NCI-H1048 (cell line): ENCODE results near the gene DUS3L.

Source experiments
- DNase-seq: peaks from one replicate; lab custom pipeline; 2025; lab: John Stamatoyannopoulos, UW

The DUS3L gene, protein sequence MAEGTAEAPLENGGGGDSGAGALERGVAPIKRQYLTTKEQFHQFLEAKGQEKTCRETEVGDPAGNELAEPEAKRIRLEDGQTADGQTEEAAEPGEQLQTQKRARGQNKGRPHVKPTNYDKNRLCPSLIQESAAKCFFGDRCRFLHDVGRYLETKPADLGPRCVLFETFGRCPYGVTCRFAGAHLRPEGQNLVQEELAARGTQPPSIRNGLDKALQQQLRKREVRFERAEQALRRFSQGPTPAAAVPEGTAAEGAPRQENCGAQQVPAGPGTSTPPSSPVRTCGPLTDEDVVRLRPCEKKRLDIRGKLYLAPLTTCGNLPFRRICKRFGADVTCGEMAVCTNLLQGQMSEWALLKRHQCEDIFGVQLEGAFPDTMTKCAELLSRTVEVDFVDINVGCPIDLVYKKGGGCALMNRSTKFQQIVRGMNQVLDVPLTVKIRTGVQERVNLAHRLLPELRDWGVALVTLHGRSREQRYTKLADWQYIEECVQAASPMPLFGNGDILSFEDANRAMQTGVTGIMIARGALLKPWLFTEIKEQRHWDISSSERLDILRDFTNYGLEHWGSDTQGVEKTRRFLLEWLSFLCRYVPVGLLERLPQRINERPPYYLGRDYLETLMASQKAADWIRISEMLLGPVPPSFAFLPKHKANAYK

DNA sequence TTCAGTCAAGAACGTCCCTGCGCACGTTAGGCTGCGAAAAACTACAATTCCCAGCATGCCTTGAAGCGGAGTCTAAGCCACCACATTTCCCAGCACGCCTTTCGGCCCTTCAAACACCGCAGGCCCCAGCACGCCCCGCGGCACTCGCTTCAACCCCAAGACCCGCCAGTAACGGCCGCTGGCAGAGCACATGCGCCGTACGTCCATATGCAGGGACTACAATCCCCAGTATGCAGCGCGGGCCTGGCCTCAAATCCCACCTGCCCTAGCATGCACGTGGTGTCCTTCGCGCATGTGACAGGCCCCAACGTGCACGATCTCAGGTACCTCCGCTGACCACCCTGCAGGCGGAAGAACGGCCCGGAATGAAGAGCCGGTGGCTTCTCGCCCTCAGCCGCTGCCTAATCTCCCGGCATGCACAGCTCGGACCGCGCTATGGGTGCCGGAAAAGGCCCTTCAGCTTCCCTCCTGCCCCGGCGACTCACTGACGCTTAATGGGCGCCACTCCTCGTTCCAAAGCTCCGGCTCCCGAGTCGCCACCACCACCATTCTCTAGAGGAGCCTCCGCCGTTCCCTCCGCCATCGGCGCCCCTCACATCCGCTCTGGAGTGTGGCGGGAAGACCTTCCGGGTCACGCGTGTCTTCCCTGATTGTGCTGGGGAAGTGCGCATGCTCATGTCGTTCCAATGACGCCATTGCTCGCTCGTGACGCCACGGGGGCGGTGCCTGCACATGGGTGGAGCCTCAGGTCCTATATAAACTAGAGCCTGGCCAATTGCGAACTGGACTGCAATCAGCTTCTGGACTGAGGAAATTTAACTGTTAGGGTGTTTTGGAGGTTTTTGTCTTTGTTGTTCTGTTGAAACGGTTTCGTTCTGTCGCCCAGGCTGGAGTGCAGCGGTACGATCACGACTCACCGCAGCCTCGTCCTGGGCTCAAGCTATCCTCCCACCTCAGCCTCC, at the start of gene DUS3L:
TSS of gene DUS3L (minus strand) at position 605 of the 962 bp plus-strand sequence. CDS start at position 583, 22 bp downstream.
- peak; percentile 95 for DNase-seq

DNA sequence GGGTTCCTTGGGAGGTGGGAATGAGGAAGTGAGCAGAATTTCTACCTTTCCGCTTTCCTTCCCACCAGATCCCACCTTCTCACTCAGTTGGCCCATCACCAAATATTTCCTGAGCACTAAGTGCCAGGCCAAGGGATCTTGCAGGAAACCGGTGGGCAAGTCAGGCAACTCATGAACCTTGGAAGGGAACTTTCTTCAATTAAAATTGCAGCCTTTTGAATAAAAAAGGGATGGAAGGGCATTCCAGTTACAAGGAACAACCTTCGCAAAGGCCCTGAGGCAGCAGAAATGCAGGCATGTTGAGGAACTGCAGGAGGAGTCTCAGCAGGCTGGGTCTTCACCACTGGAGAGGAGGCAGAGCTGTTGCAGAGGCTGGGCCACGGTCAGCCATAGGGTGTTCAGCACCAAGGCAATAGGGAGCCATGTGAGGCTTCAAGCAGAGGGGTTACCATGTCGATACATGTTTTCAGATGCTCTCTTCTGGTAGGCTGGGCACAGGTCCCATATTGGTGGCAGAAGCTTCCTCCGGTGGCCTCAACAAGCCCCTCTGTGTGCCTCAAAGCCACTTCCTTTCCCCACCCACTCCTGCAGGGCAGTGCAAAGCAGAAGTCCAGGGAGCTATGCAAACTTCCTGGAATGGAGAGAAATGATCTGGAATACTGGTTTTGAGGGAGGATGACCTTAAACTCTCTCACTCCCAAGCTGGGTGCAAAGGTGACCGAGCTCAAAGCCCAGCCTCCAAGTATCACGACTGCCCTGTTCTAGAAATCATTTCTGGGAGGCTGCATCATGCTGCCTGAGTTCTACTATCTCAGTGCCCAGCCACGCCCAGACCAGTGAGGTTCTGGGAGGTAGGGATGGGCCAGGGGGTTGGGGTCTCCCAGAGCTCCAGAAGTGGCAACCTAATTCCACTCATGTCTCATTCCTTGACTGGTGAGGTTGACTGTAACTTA, 48.4 kb upstream of the DUS3L start, which contains the start of gene FUT6:
TSS of gene FUT6 (minus strand) at position 638 of the 953 bp plus-strand sequence. CDS start 7,135 bp downstream, outside the sequence.
- no peak for DNase-seq

DNA sequence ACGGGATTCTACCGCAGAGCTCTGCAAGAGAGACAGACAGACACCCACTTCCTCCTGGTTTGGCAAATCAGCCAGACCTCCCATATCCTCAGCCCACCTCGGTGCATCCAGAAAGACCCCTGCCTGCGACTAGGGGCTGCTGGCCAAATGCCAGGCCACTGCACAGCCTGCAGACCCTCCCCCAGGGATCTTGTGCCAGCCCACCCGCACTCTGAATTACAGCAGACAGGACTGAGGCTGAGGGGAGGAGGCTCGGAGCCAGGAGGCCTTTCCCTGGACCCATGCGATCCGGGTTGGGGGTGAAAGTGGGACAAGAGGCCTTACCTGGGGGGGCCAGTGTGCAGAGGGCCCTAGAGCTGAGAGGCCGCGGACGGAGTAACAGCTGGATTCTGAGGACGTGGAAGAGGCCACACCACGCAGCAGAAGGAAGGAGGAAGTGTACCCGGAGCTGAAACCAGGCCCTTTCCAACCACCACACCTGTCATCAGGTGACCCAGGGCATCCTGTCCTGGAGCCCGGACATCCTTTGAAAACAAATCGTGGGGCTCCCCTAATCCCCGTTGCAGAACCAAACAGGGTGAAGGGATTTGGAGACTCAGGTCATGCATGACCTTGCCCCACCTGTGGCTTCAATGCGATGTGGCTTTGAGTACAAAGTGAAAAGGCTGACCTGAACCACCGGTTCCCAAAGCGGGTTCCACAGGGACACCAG, 47.5 kb upstream of the DUS3L start:
- DNase-seq = no peak

DNA sequence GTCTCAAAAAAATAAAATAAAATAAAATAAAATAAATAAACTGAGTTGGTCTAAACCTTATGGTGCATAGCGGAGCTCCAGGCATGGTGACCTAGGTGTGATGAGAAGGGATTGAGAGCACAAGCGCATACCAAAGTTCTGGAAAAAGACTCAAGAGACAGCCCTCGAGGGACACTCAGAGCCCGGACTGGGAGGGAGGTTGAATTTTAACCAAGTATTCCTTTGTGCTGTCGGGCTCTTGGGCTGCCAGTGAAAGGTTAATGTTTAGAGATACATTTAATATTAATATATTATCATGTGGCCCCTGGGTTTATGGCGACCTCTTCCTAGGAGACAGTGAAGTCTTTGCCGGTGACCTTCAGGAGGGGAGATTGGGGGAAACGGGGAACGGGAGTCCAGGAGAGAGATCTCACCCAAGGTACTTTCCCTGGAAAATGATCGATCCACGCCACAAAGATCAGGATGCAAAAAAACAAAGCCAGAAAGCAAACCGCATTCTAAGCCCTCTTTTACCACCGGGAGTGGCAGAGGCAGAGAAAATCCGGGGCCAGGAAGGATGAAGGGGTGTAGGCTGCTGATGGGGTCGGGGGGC, 46.9 kb upstream of the DUS3L start:
- DNase-seq = no peak

DNA sequence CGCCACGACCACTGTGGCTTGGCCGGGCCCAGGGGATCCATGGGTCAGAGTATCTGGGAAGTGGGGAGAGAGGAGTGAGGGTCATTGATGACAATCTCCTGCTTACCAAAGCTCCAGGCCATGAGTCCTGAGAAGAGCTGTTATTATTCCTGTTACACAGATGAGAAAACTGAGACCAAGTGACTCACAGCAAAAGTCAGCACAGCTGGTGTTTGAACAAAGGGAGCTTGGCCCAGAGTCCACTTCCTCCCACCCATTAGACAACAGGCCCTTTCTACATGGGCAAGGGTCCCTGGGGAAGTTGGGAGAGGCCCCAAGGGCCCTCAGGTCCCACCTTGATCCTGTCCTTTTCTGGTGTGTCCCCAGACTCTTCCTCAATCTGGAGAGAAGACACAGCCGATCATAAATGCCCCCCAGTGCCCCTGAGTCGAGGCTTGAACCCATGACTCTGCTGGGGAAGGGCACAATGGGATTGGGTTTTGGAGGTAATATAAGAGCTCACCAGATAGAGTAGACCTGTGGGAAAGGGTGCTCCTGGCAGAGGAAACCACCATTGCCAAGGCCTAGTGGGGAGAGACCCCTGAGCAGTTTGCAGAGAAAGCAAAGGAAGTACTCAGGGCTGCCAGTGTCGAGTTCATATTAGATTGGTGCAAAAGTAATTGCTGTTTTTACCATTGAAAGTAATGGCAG, 41.7 kb upstream of the DUS3L start:
- no peak for DNase-seq

DNA sequence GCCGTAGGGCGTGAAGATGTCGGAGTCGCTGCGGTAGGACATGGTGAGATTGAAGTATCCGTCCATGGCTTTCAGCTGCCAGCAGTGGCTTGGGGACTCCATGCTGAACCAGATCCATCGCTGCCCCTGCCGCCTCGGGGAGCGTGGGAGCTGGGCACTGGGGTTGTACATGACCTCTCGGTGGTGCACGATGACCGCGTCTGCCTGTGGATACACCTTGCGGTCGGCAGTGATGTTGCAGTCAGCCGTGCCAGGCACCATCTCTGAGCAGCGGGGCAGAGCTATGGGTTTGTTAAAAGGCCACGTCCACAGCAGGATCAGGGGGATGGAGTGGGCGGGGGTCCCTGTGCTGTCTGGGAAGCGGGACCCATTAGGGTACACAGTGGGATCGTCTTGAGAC, 41.1 kb upstream of the DUS3L start:
- DNase-seq = no peak

DNA sequence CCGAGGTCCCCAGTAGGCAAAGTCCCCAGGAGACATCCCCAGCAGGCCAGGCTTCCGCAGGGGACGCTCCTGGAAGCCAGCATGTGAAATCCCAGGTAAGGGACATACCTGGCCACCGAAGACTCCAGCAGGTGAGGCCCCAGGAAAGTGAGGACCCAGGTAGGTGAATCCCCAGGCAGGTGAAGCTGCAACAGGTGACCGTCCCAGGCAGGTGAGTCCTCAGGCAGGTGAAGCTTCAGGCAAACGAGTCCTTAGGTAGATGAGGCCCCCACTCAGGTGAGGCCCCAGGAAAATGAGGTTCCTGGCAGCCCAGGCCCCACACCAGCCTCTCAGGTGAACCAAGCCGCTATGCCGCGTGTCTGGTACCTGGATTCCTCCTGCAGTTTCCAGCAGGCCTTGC, 40.2 kb upstream of the DUS3L start:
- DNase-seq = no peak

DNA sequence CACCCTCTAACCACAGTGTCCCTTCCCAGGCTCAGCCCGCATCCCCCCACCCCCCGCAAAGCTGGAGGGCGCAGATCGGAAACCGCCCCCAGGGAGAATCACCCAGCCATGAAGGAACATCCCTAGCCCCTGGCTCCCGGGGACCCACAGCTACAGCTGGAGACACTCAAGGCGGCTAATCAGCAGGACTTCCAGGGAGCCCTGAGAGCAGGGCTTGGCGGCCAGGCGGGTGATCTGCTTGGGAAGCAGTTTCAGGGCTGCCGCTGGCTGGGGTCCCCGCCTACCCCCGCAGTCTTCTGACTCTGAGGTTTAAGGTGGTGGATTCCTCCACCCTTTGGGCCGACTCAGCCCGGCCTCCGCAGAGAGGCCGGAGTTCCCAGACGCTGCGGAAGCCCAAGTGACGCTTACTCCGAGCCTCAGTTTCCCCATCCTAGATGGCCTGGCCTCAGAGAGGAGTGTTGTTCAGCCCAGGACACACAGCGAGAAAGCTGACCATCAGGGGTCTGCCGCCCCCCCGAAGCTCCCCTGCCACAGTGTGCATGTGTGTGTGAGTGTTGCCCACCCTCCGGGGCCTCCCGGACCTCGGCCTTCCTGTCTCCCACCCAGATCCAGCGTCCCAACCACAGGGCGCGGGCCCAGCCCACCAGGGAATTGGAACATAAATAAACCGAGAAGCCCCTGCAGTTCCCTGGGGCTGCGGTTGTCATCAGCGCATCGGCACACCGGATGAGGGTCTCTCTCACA, 38.8 kb upstream of the DUS3L start:
- no peak for DNase-seq

DNA sequence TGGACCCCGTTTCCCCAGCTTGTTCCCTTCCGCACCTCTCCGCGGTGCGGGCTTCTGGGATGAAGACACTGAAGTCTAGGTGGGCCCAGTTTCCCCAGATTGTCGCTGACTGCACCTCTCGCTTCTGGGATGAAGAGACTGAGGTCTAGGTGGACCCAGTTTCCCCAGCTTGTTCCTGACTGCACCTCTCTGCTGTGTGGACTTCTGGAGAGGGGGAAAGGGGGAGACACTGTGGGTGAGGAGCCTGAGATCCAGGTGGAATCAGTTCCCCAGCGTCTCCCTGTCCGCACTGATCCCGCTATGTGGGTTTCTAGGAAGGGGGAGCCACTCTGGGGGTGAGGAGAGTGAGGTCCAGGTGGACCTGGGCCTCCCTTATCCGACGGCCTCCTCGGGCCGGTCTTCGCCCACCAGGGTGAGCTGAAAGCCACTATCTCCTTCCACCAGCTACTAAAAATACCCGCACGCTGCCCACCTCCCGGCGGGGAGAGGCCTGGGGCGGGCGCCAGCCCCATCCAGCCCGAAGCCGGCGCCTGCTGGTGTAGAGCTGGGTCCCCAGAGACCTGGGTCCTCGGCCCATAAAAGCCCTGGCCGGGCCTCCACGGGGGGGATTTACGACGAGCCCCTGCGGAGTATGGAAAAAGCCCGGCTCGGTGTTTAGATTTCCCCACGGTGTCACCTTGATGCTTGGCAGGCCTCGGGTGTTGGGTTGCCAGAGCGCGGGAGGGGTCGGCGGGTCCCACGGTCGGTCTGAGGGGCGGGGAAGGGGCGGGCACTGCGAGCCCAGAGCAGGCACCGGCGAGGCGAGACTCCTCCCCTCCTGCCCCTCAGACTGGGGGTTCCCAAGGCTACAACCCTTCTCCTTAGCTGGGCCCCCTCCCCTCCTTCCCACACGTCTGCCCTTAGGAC, 38.0 kb upstream of the DUS3L start:
- no peak for DNase-seq

DNA sequence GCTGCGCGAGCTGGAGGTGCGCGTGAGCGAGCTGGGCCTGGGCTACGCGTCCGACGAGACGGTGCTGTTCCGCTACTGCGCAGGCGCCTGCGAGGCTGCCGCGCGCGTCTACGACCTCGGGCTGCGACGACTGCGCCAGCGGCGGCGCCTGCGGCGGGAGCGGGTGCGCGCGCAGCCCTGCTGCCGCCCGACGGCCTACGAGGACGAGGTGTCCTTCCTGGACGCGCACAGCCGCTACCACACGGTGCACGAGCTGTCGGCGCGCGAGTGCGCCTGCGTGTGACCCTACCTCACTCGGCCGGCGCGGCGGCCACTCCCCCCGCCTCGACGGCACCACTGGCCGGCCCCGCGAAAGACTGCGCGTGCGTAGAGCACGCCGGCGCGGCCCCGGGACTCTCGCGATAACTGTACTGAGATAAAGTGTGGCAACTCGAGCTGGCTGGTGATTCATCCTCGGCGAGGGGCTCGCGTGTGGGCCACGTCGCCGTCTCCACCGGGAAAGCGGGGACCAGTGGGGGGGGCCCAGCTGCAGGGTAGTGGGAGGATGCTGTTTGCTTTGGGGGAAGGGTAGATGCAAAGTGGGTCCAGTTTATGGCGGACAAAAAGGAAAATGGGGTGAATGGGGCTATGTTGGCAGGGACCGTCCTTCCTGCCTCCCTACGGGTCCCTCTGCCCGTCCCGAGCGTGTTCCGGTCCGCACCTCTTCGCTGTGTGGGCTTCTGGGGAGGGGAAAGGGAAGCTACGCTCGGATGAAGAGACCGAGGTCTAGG, 37.1 kb upstream of the DUS3L start:
- peak; percentile 69 for DNase-seq

DNA sequence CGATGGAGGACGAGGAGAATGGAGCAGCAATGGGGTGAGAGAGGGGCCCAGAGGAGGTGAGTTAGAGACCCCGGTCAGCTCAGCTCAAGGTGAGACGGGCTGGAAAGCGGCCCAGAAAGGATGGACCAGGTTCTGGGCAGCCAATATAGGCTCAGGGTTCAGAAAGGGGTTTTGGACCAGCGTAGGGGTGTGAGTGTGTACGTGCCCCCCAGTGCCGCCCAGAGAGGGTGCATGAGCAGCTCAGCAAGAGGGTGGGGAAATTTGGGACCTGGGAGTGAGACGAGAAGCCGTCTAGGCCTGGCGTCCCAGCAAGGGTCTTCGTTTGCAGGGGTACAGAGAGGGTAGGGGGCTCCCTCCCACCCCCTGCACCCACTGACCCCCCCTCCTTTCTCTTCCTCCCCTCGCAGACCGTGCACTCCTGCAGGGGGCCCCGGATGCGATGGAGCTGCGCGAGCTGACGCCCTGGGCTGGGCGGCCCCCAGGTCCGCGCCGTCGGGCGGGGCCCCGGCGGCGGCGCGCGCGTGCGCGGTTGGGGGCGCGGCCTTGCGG, 36.5 kb upstream of the DUS3L start:
- DNase-seq = no peak

DNA sequence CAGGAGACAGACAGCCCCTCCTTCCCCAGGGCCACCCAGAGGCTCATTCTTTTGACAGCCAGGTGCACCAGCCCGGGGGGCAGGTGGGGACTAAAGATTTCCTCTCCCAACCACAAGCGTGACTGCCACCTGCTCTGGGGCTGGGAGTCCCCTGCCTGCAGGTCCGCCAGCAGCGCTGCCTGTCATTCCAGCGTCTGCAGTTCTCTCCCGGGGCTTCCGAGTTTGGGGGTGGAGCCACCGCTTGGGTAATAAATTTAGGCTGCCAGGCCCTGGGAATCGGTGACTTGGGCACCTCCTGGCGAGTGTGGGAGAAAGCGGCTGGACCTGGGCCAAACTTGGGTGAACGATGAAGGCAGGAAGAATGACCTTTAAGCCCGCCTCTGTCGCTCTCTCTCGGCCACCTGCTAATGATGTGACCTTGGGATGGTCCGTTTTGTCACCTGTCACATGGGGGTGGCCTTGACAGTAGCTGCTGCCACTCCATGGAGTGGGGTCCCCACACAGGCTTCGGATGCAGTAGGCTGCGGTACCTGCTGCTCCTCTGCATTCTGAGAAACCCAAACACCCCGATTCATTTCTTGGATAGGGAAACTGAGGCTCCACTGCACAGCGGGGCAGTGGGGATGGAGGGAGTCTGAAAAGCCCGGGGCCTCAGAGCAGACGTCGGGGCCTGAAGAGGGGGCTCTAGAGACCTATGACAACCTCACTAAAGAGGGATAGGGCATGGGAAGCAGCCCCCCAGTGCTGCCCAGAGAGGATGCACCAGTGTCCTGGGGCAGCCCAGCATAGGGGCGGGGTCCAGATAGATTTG, 35.8 kb upstream of the DUS3L start:
- DNase-seq = no peak

DNA sequence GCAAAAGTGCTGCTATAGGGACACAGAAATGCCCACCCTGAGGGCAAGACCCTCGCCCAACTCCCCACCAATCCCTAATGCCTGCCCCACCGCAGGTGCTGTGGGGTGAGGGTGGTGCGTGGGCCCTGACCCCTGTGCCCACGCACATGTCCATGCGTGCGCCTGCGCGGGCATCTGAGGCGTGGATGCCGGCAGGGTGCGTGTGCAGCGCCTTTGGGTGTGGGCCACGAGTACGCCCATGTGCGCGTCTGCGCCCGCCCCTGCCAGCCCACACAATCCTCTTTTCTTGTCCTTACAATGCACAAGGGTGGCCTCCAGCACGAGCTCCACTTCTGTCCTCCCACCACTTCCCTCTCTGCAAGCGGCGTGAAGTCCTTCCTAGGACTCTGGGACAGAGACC, 34.2 kb upstream of the DUS3L start:
- DNase-seq = no peak

DNA sequence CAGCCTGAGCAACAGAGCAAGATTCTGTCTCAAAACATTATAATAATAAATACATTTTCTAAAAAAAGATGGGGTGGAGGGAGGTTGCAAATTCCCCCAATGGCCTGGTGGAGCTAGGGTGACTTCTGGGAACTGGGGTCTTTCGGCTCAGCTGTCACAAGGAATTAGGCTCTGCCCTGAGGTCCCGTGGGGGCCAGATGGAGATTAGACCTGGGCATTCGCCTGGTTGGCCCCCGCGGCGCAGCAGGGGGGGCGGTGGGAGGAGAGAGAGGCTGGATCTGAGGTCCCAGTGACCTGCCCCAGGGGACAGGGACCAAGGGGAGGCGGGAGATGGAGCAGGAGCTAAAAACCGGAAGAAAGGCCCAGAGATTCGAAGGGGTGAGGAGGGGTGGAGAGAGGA, 33.8 kb upstream of the DUS3L start:
- DNase-seq = no peak

DNA sequence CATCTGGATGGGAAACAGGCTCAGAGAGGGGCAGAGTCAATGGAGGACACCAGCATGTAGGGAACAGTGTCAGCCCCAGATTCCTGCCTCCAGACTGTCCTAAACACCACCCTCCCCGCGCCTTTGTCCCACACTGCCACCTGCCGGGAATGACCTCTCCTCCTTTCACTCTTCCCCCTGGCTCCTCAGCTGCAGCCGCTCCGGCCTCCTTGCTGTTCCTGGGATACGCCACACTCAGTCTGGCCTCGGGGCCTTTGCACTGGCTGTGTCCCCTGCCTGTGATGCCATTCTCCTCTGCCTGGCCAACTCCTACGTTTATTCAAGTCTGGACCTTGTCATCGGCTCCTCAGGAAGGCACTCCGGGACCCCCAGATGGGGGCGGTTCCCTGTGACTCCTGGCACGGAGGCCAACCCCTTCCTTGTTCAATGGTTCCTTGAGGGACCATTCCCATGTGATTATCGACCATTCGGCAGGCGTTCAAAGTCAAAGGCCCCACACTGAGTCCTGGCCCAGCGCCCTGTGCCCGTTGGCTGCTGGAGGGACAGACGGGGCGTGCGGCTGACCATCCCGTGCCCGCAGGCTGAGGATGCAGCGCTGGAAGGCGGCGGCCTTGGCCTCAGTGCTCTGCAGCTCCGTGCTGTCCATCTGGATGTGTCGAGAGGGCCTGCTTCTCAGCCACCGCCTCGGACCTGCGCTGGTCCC, 32.8 kb upstream of the DUS3L start:
- DNase-seq = no peak
